ENCODE results near the gene RUBCNL. TPM values are rescaled to one million over a fixed set of nuclear protein-coding genes. Genes with fewer than 3 reads are reported as not detected.

RUBCNL gene
- total and polyA plus RNA-seq, 2 of the 8 experiments (the other 6 are each of a cell fraction or from before 2014, with no cell fraction given): 2.6 to 4.9 TPM

DNA sequence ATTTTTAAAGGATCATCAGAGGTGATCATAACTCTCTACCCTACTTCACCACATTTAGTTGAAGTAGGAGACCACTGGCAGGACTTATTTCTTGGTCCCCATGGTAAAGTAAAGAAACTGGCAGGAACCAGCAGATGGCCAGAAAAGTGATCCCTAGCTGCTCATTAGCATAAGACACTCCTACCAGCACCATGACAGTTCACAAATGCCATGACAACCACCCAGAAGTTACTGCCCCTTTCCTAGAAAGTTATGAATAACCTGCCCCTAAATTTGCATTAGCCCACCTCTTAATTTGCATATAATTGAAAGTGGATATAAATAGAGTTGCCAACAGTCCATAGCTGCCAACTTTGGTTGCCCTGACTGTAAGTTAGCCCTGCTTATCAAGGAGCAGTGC lies 18.4 kb upstream of the RUBCNL start:
- no peak overlapping the region for H3K4me3 ChIP-seq (ENCODE audit: extremely low read depth in 1 of 4, insufficient read depth in 2 of 4, low read depth in 3 of 4, low read length in 4 of 4)
- no peak for FAIRE-seq
- no peaks in the 10 kb centered on the region for H3K79me2 ChIP-seq (ENCODE audit: control insufficient read depth in 1 of 2, insufficient read depth in 2 of 2, low read length in 2 of 2)

More for the DNA sequence above, 18.4 kb upstream of the RUBCNL start:
- H3K79me1 ChIP-seq (ENCODE audit: low read depth, low read length): no peaks in the 10 kb centered on the region
- H3K36me3 ChIP-seq (ENCODE audit: control insufficient read depth in 2 of 4, insufficient read depth in 4 of 4, low read length in 3 of 4): no peaks in the 10 kb centered on the region
- no peaks in the 10 kb centered on the region for H3K4me1 ChIP-seq (replicated peaks in 1 of 4; ENCODE audit: control insufficient read depth in 3 of 4, insufficient read depth in 4 of 4, low read length in 3 of 4)
- H2AFZ ChIP-seq (ENCODE audit: low read length): no peak overlapping the region
- no peak overlapping the region for H2AK5ac ChIP-seq (ENCODE audit: low read depth, low read length)
- no peak overlapping the region for H3K9ac ChIP-seq (replicated peaks in 1 of 4; ENCODE audit: extremely low read depth in 1 of 4, low read depth in 3 of 4, low read length in 3 of 4)
- ChIA-PET POLR2A (ENCODE audit: partially characterized antibody) (no interaction called here), CTCF (ENCODE audit: partially characterized antibody) (no interaction called here)
- TF ChIP-seq BRCA1 (IDR thresholded peaks at IDR 0.05; ENCODE audit: low read depth, low read length): no peak
- TF ChIP-seq NRF1 (IDR thresholded peaks at IDR 0.05; ENCODE audit: low read depth, low read length): no peak
- TF ChIP-seq CHD2 (IDR thresholded peaks at IDR 0.05; ENCODE audit: low read length): no peak
- no peak for TF ChIP-seq EP300 (IDR thresholded peaks at IDR 0.05; ENCODE audit: borderline replicate concordance in 1 of 2, low read depth in 2 of 2, low read length in 2 of 2)
- no peak for TF ChIP-seq POU5F1 (IDR thresholded peaks at IDR 0.05; ENCODE audit: low read depth, low read length)
- TF ChIP-seq SP2 (IDR thresholded peaks at IDR 0.05; ENCODE audit: low read length): no peak
- TF ChIP-seq TAF1 (IDR thresholded peaks at IDR 0.05; ENCODE audit: low read depth, low read length): no peak
- no peak for TF ChIP-seq RAD21 (IDR thresholded peaks at IDR 0.05 in 1 of 2, conservative IDR thresholded peaks at IDR 0.05 in 1 of 2; ENCODE audit: low read depth in 2 of 2, low read length in 2 of 2)
- TF ChIP-seq, protein P1, sequence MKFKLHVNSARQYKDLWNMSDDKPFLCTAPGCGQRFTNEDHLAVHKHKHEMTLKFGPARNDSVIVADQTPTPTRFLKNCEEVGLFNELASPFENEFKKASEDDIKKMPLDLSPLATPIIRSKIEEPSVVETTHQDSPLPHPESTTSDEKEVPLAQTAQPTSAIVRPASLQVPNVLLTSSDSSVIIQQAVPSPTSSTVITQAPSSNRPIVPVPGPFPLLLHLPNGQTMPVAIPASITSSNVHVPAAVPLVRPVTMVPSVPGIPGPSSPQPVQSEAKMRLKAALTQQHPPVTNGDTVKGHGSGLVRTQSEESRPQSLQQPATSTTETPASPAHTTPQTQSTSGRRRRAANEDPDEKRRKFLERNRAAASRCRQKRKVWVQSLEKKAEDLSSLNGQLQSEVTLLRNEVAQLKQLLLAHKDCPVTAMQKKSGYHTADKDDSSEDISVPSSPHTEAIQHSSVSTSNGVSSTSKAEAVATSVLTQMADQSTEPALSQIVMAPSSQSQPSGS (IDR thresholded peaks at IDR 0.05; ENCODE audit: low read length): no peak
- no peak for TF ChIP-seq MAFK (IDR thresholded peaks at IDR 0.05; ENCODE audit: low read depth, low read length)
- no peak for TF ChIP-seq KDM4A (IDR thresholded peaks at IDR 0.05; ENCODE audit: low read depth, low read length, severe bottlenecking)
- no peak for TF ChIP-seq SUZ12 (IDR thresholded peaks at IDR 0.05; ENCODE audit: low read length)
- TF ChIP-seq CEBPB (IDR thresholded peaks at IDR 0.05; ENCODE audit: low read depth, low read length): no peak
- H2BK20ac ChIP-seq (ENCODE audit: low read length): no peak overlapping the region
- H3K56ac ChIP-seq (replicated peaks; ENCODE audit: insufficient read length, low read depth, low read length): no peak overlapping the region
- H4K8ac ChIP-seq (ENCODE audit: extremely low read depth, insufficient read depth, low read length): no peak overlapping the region
- no peak overlapping the region for H3K4me2 ChIP-seq (ENCODE audit: insufficient read depth in 1 of 2, low read depth in 2 of 2, low read length in 2 of 2)
- H2BK5ac ChIP-seq (ENCODE audit: low read depth, low read length): no peak overlapping the region
- no peak for DNase-seq (ENCODE audit: low read depth in 1 of 2, low spot score in 2 of 2)
- H2BK15ac ChIP-seq (ENCODE audit: low read length): no peak overlapping the region
- no peak overlapping the region for H3K27ac ChIP-seq (ENCODE audit: low read depth, low read length)
- no peak overlapping the region for H3K14ac ChIP-seq (ENCODE audit: insufficient read length)
- no peaks in the 10 kb centered on the region for H3K27me3 ChIP-seq (replicated peaks in 1 of 4; ENCODE audit: control insufficient read depth in 3 of 4, extremely low read depth in 1 of 4, insufficient read depth in 3 of 4, low read length in 3 of 4)
- H4K91ac ChIP-seq (replicated peaks; ENCODE audit: insufficient read length, low read length): no peak overlapping the region
- no peak overlapping the region for H3K23ac ChIP-seq (ENCODE audit: insufficient read length)
- H3K4ac ChIP-seq (replicated peaks; ENCODE audit: insufficient read length, low read depth, low read length): no peak overlapping the region
- no peaks in the 10 kb centered on the region for H3K23me2 ChIP-seq (ENCODE audit: low read depth, low read length)
- no peaks in the 10 kb centered on the region for H4K20me1 ChIP-seq (replicated peaks in 1 of 2; ENCODE audit: control insufficient read depth in 1 of 2, insufficient read depth in 2 of 2, low read length in 2 of 2)
- no peak overlapping the region for H3K18ac ChIP-seq (ENCODE audit: extremely low read depth, low read length)
- H3K9me3 ChIP-seq (ENCODE audit: insufficient read depth in 2 of 2, low read depth in 1 of 2, low read length in 1 of 2): peaks cover 8% of the 10 kb centered on the region in 2 experiments
- no peak overlapping the region for H2BK120ac ChIP-seq (replicated peaks; ENCODE audit: low read depth, low read length)
- H2BK12ac ChIP-seq (ENCODE audit: low read depth, low read length): no peak overlapping the region
- H4K5ac ChIP-seq (ENCODE audit: insufficient read length, low read depth, low read length): no peak overlapping the region

Data from H1 (cell line).